ENCODE measurements around the gene RPS15A.

GRCh38 chr16:18782697-18783429, 7.3 kb downstream of the RPS15A start:
- no peak for TF ChIP-seq EZH2 (IDR thresholded peaks at IDR 0.05)
- no peak for TF ChIP-seq POLR2AphosphoS5 (IDR thresholded peaks at IDR 0.05; ENCODE audit: borderline replicate concordance, low read depth, low read length)
- TF ChIP-seq FOXP2 (optimal IDR thresholded peaks at IDR 0.05; ENCODE audit: control extremely low read depth, extremely low read length, insufficient read depth), result no peak

Measured in SK-N-MC (cell line).